HCT116 (cell line): Measurements from ENCODE around the gene FOSB.

Experiments used
- EGR1 ChIP-seq: IDR thresholded peaks from 2 replicates; pipeline ENCODE4 v1.6.1; 2012; ENCODE audit warnings: low read depth
- EZH2 ChIP-seq: fragments of 200-600 bp; sonication (generic); IDR thresholded peaks from 2 replicates; pipeline ENCODE4 v1.6.1; 2017; ENCODE audit warnings: antibody characterized with exemption, mixed run types
- POLR2A ChIP-seq: IDR thresholded peaks from 2 replicates; pipeline ENCODE4 v1.7.0; 2011; ENCODE audit warnings: borderline replicate concordance; ENCODE audit not compliant: insufficient read depth, insufficient read length; ENCODE audit errors: extremely low read depth
- RAD21 ChIP-seq: IDR thresholded peaks from 2 replicates; pipeline ENCODE4 v1.6.1; 2012; ENCODE audit warnings: low read depth, mild to moderate bottlenecking
- TF ChIP-seq, protein P1 (sequence below), 3 experiments: fragments of 200-600 bp in 1 of 3; sonication (generic) in 1 of 3; IDR thresholded peaks in 2 of 3; conservative IDR thresholded peaks in 1 of 3; 2 replicates each; pipeline ENCODE4 v1.5.1; 2012 to 2017; ENCODE audit warnings: low read depth in 2 of 3, low read length in 2 of 3, antibody characterized with exemption in 1 of 3, borderline replicate concordance in 1 of 3, control low read depth in 1 of 3, mild to moderate bottlenecking in 1 of 3, mixed read lengths in 1 of 3, mixed run types in 1 of 3, moderate library complexity in 1 of 3; ENCODE audit not compliant: insufficient read depth in 1 of 3
- TF ChIP-seq, protein P2 (sequence below): IDR thresholded peaks from 2 replicates; pipeline ENCODE4 v1.6.1; 2012

DNA sequence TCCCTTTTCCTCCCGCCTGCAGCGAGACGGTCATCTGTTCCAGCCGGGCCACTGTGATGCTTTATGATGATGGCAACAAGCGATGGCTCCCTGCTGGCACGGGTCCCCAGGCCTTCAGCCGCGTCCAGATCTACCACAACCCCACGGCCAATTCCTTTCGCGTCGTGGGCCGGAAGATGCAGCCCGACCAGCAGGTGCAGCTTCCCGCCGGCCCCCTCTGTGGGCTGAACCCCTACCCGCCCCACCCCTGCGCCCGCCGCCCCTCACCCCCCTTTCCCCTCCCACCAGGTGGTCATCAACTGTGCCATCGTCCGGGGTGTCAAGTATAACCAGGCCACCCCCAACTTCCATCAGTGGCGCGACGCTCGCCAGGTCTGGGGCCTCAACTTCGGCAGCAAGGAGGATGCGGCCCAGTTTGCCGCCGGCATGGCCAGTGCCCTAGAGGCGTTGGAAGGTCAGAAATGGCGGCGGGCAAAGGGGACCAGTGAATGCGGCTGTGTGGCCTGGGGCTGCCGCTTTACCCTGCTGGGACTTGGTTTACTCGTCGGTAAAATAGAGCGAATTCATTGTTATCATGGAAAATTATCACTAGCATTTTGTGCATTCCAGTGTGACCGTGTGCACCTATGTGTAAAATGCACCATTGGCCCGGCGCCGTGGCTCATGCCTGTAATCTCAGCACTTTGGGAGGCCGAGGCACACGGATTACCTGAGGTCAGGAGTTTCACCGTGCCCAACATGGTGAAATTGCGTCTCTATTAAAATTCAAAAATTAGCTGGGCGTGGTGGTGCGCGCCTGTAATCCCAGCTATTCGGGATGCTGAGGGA is 50.1 kb downstream of the FOSB start:
- TF ChIP-seq, protein P1, sequence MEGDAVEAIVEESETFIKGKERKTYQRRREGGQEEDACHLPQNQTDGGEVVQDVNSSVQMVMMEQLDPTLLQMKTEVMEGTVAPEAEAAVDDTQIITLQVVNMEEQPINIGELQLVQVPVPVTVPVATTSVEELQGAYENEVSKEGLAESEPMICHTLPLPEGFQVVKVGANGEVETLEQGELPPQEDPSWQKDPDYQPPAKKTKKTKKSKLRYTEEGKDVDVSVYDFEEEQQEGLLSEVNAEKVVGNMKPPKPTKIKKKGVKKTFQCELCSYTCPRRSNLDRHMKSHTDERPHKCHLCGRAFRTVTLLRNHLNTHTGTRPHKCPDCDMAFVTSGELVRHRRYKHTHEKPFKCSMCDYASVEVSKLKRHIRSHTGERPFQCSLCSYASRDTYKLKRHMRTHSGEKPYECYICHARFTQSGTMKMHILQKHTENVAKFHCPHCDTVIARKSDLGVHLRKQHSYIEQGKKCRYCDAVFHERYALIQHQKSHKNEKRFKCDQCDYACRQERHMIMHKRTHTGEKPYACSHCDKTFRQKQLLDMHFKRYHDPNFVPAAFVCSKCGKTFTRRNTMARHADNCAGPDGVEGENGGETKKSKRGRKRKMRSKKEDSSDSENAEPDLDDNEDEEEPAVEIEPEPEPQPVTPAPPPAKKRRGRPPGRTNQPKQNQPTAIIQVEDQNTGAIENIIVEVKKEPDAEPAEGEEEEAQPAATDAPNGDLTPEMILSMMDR (IDR thresholded peaks at IDR 0.05 in 2 of 3, conservative IDR thresholded peaks at IDR 0.05 in 1 of 3; ENCODE audit: borderline replicate concordance in 1 of 3, insufficient read depth in 1 of 3, low read depth in 2 of 3, low read length in 2 of 3) = no peak
- no peak for TF ChIP-seq POLR2A
- TF ChIP-seq EZH2 = no peak
- TF ChIP-seq, protein P2, sequence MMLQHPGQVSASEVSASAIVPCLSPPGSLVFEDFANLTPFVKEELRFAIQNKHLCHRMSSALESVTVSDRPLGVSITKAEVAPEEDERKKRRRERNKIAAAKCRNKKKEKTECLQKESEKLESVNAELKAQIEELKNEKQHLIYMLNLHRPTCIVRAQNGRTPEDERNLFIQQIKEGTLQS = no peak
- no peak for TF ChIP-seq EGR1
- TF ChIP-seq RAD21 = no peak
